Transverse colon (tissue), 4 donors: Measurements from ENCODE around the gene CADPS. TPM values are rescaled to one million over a fixed set of nuclear protein-coding genes. Genes with fewer than 3 reads are reported as not detected.

Experiments used
- DNase-seq: peaks from one replicate; pipeline ENCODE4 v3.0.0-alpha.2; 2019
- H3K27ac ChIP-seq, 4 donors: fragments of 200-600 bp; sonication (generic); 2 replicates each; pipeline ENCODE4 v1.5.1; 2016 to 2018; ENCODE audit warnings: inconsistent platforms in 4 of 4
- H3K27me3 ChIP-seq: fragments of 200-600 bp; sonication (generic); 2 replicates; pipeline ENCODE4 v1.5.1; 2017; ENCODE audit warnings: inconsistent platforms
- H3K36me3 ChIP-seq, 4 donors: fragments of 200-600 bp; sonication (generic); 2 replicates each; pipeline ENCODE4 v1.5.1; 2017 to 2019; ENCODE audit warnings: inconsistent platforms in 4 of 4
- H3K4me1 ChIP-seq, 4 donors: fragments of 200-600 bp; sonication (generic); 2 replicates each; pipeline ENCODE4 v1.5.1; 2017 to 2020; ENCODE audit warnings: inconsistent platforms in 4 of 4
- H3K4me3 ChIP-seq, 4 donors: fragments of 200-600 bp; sonication (generic); 1 replicate in 1 of 4; 2 replicates in 3 of 4; pipeline versions ENCODE4 v1.5.1 to v1.6.1; 2017 to 2019; ENCODE audit warnings: inconsistent platforms in 4 of 4
- H3K9me3 ChIP-seq, 2 donors: fragments of 200-600 bp; sonication (generic); 2 replicates each; pipeline ENCODE4 v1.5.1; 2017 to 2019; ENCODE audit warnings: inconsistent platforms in 2 of 2
- CTCF ChIP-seq, 5 experiments: fragments of 200-600 bp in 3 of 5; fragments of 450-650 bp in 2 of 5; sonication (generic) in 3 of 5; IDR thresholded peaks; 1 replicate in 2 of 5; 2 replicates in 3 of 5; pipeline ENCODE4 v1.5.1; 2016 to 2017; ENCODE audit warnings: antibody characterized with exemption in 5 of 5, inconsistent platforms in 3 of 5, mild to moderate bottlenecking in 2 of 5, moderate library complexity in 1 of 5
- EP300 ChIP-seq: sonication (generic); formaldehyde crosslinking; IDR thresholded peaks from one replicate; pipeline ENCODE4 v1.6.1; 2017; ENCODE audit warnings: antibody characterized with exemption, low read depth
- POLR2A ChIP-seq: fragments of 450-650 bp; IDR thresholded peaks from one replicate; pipeline ENCODE4 v1.6.1; 2016; ENCODE audit warnings: antibody characterized with exemption, mild to moderate bottlenecking, moderate library complexity
- POLR2AphosphoS5 ChIP-seq, 3 donors: sonication (generic); formaldehyde crosslinking; IDR thresholded peaks; one replicate each; pipeline ENCODE4 v1.6.1; 2016; ENCODE audit warnings: antibody characterized with exemption in 3 of 3
- WGBS, 2 donors: methylation state at CpG; one replicate each; pipeline ENCODE4 v1.1.5; 2018; ENCODE audit warnings: low coverage in 1 of 2; 5-methylcytosine and 5-hydroxymethylcytosine counted together
- in situ Hi-C, 4 donors: fragments of 200-750 bp; cut with MboI; loops; one replicate each; pipeline versions ENCODE4 v1.15.0 to v1.15.1; 2017; ENCODE audit warnings: low sequenced_read_pairs in 3 of 4, low pct_ligation_motif_present in 1 of 4, low pct_unique_long_range_greater_than_20kb in 1 of 4
- intact Hi-C: fragments of 100-400 bp; cut with DNase I; formaldehyde crosslinking; loops from one replicate; pipeline ENCODE4 v1.15.1; 2023; ENCODE audit warnings: low total_unique reads
- total RNA-seq, 4 donors: library from RNA; depleted of rRNA; stranded (reverse); fragments of >200 nt; gene quantifications; one replicate each; pipeline ENCODE4 v1.1.0, GENCODE V29; 2016

The CADPS gene
- total RNA-seq, 4 donors from 2014 or later: 1.9 to 22.7 (median 8.9) TPM

GRCh38 chr3:62905331-62905730 lies 30.1 kb upstream of the CADPS start:
- in situ Hi-C loops (no loop called here), intact Hi-C loops (no loop called here)
- TF ChIP-seq POLR2AphosphoS5 (IDR thresholded peaks at IDR 0.05) (no peak), EP300 (no peak), POLR2A (no peak), CTCF (IDR thresholded peaks at IDR 0.05) (no peak)

GRCh38 chr3:62898530-62899496 lies 23.6 kb upstream of the CADPS start:
- no peak for DNase-seq
- 72 to 83% methylated on average over 2 of the region's 2 CpGs for WGBS, 2 donors
- no peaks in the 10 kb centered on the region for H3K9me3 ChIP-seq
- H3K27ac ChIP-seq: no peak overlapping the region
- H3K27me3 ChIP-seq: no peaks in the 10 kb centered on the region
- no peaks in the 10 kb centered on the region for H3K4me1 ChIP-seq
- in situ Hi-C loops (loop anchor here in 3 of 4 donors (25.0 kb wide), 1 partner anchor 288 kb away; no protein-coding TSS in a partner anchor), intact Hi-C loops (no loop called here)
- H3K36me3 ChIP-seq: no peaks in the 10 kb centered on the region
- TF ChIP-seq POLR2A: no peak
- TF ChIP-seq POLR2AphosphoS5 (IDR thresholded peaks at IDR 0.05): no peak
- no peak for TF ChIP-seq CTCF (IDR thresholded peaks at IDR 0.05)
- TF ChIP-seq EP300: no peak
- no peak overlapping the region for H3K4me3 ChIP-seq

More at GRCh38 chr3:62905331-62905730, 30.1 kb upstream of the CADPS start:
- H3K27ac ChIP-seq: no peak overlapping the region
- no peaks in the 10 kb centered on the region for H3K9me3 ChIP-seq
- H3K4me3 ChIP-seq: no peak overlapping the region
- no peaks in the 10 kb centered on the region for H3K36me3 ChIP-seq
- no peaks in the 10 kb centered on the region for H3K4me1 ChIP-seq
- no peak for DNase-seq
- no peaks in the 10 kb centered on the region for H3K27me3 ChIP-seq

- no peak for DNase-seq
- WGBS, 2 donors: 78 to 81% methylated on average over 1 to 3 of the region's 3 CpGs
- Histone ChIP-seq H3K27ac (no peak overlapping the region), H3K9me3 (no peaks in the 10 kb centered on the region), H3K27me3 (no peaks in the 10 kb centered on the region), H3K4me3 (no peak overlapping the region), H3K4me1 (no peaks in the 10 kb centered on the region), H3K36me3 (no peaks in the 10 kb centered on the region)
- TF ChIP-seq POLR2AphosphoS5 (IDR thresholded peaks at IDR 0.05) (no peak), CTCF (IDR thresholded peaks at IDR 0.05) (no peak), EP300 (no peak), POLR2A (no peak)
- in situ Hi-C loops: loop anchor here in 3 of 4 donors (25.0 kb wide), 1 partner anchor 291 kb away; no protein-coding TSS in a partner anchor
- intact Hi-C loops: no loop called here
These were observed 20.7 kb upstream of the CADPS start for GRCh38 chr3:62895901-62896300.

GRCh38 chr3:62892951-62893350 lies 17.7 kb upstream of the CADPS start:
- H3K4me3 ChIP-seq: no peak overlapping the region
- DNase-seq: no peak
- H3K4me1 ChIP-seq: no peaks in the 10 kb centered on the region
- intact Hi-C loops: no loop called here
- H3K36me3 ChIP-seq: no peaks in the 10 kb centered on the region
- in situ Hi-C loops: loop anchor here in 3 of 4 donors (25.0 kb wide), 1 partner anchor 294 kb away; no protein-coding TSS in a partner anchor
- H3K9me3 ChIP-seq: no peaks in the 10 kb centered on the region
- 67 to 72% methylated on average over 1 to 2 of the region's 2 CpGs for WGBS, 2 donors
- TF ChIP-seq EP300: no peak
- no peak for TF ChIP-seq POLR2AphosphoS5 (IDR thresholded peaks at IDR 0.05)
- no peak for TF ChIP-seq CTCF (IDR thresholded peaks at IDR 0.05)
- no peak for TF ChIP-seq POLR2A
- no peak overlapping the region for H3K27ac ChIP-seq
- no peaks in the 10 kb centered on the region for H3K27me3 ChIP-seq
